IMR-90 (cell line): ENCODE measurements around the gene ARHGAP45. TPM values are rescaled to one million over a fixed set of nuclear protein-coding genes. Genes with fewer than 3 reads are reported as not detected.

Experiments
- ATAC-seq: fragments of 200-7000 bp; cut with Tn5 transposase; 2 replicates; pipeline ENCODE4 v1.9.1; 2020; ENCODE audit warnings: low read depth, mild to moderate bottlenecking, moderate library complexity
- BruUV-seq: library from RNA; stranded (reverse); fragments of 400-500 nt; replicated peaks from 2 replicates; lab custom pipeline; 2021; lab: Mats Ljungman, UMichigan
- CTCF ChIA-PET: fragments of 300-600 bp; formaldehyde crosslinking; extraction: SDS; loops from one replicate; lab custom pipeline; 2021; ENCODE audit warnings: antibody characterized with exemption; lab: Yijun Ruan, JAX
- POLR2A ChIA-PET: fragments of 300-600 bp; sonication (Branson Sonifier 250); formaldehyde crosslinking; loops from one replicate; lab custom pipeline; 2022; ENCODE audit warnings: antibody characterized with exemption; ENCODE audit not compliant: unreplicated experiment; lab: Charles Lee
- DNase-seq: peaks from one replicate; pipeline ENCODE4 v3.0.0; 2013
- H2AFZ ChIP-seq: replicated peaks from 2 replicates; pipeline ENCODE3; 2013; ENCODE audit warnings: low read length, mild to moderate bottlenecking; ENCODE audit not compliant: poor library complexity
- H2AK5ac ChIP-seq: 2 replicates; pipeline ENCODE4 v1.6.1; 2013; ENCODE audit warnings: low read depth, low read length, inconsistent platforms
- H2AK9ac ChIP-seq: replicated peaks from 2 replicates; pipeline ENCODE3; 2013; ENCODE audit warnings: mild to moderate bottlenecking, low read depth, low read length, moderate library complexity; ENCODE audit not compliant: poor library complexity
- H2BK120ac ChIP-seq: 2 replicates; pipeline ENCODE4 v1.6.1; 2013; ENCODE audit warnings: low read depth, low read length, inconsistent platforms
- H2BK15ac ChIP-seq: 3 replicates; pipeline ENCODE4 v1.6.1; 2013; ENCODE audit warnings: low read depth, low read length, inconsistent platforms
- H2BK20ac ChIP-seq: 2 replicates; pipeline ENCODE4 v1.6.1; 2013; ENCODE audit warnings: low read depth, mild to moderate bottlenecking, inconsistent platforms, low read length, moderate library complexity
- H2BK5ac ChIP-seq: 2 replicates; pipeline ENCODE4 v1.6.1; 2013; ENCODE audit warnings: mild to moderate bottlenecking, low read depth, low read length, inconsistent platforms; ENCODE audit not compliant: poor library complexity, severe bottlenecking
- H3K14ac ChIP-seq: replicated peaks from 2 replicates; pipeline ENCODE4 v1.6.1; 2013; ENCODE audit warnings: low read depth, low read length, inconsistent platforms
- H3K18ac ChIP-seq: 2 replicates; pipeline ENCODE4 v1.6.1; 2013; ENCODE audit warnings: low read depth, low read length, control low read depth
- H3K23ac ChIP-seq: 2 replicates; pipeline ENCODE4 v1.6.1; 2013; ENCODE audit warnings: low read depth, low read length, inconsistent platforms
- H3K27ac ChIP-seq: 2 replicates; pipeline ENCODE4 v1.5.1; 2013; ENCODE audit warnings: mild to moderate bottlenecking, control low read depth, low read length; ENCODE audit not compliant: insufficient read depth
- H3K27me3 ChIP-seq: 2 replicates; pipeline ENCODE4 v1.6.1; 2013; ENCODE audit warnings: low read length; ENCODE audit not compliant: control insufficient read depth, insufficient read depth
- H3K36me3 ChIP-seq: 2 replicates; pipeline ENCODE4 v1.6.1; 2013; ENCODE audit warnings: low read length, mixed read lengths; ENCODE audit not compliant: control insufficient read depth, insufficient read depth
- H3K4ac ChIP-seq: 2 replicates; pipeline ENCODE4 v1.6.1; 2013; ENCODE audit warnings: low read depth, low read length, inconsistent platforms
- H3K4me1 ChIP-seq: 2 replicates; pipeline ENCODE4 v1.6.1; 2013; ENCODE audit warnings: low read length, mixed read lengths; ENCODE audit not compliant: control insufficient read depth, insufficient read depth
- H3K4me2 ChIP-seq: 2 replicates; pipeline ENCODE4 v1.6.1; 2013; ENCODE audit warnings: low read depth, mild to moderate bottlenecking, control low read depth, low read length, moderate library complexity
- H3K4me3 ChIP-seq: 2 replicates; pipeline ENCODE4 v1.5.1; 2013; ENCODE audit warnings: low read depth, mild to moderate bottlenecking, control low read depth, low read length, moderate library complexity; ENCODE audit not compliant: insufficient read depth
- H3K56ac ChIP-seq: 2 replicates; pipeline ENCODE4 v1.6.1; 2013; ENCODE audit warnings: low read length, inconsistent platforms; ENCODE audit not compliant: insufficient read depth; ENCODE audit errors: extremely low read depth
- H3K79me1 ChIP-seq, 2 experiments: 2 replicates each; pipeline ENCODE4 v1.6.1; 2013; ENCODE audit warnings: low read length in 2 of 2, inconsistent platforms in 1 of 2, low read depth in 1 of 2
- H3K9ac ChIP-seq: 2 replicates; pipeline ENCODE4 v1.6.1; 2013; ENCODE audit warnings: low read depth, low read length, control low read depth
- H3K9me1 ChIP-seq: 2 replicates; pipeline ENCODE4 v1.6.1; 2013; ENCODE audit warnings: low read length, inconsistent platforms; ENCODE audit not compliant: insufficient read depth
- H3K9me3 ChIP-seq: 2 replicates; pipeline ENCODE4 v1.6.1; 2013; ENCODE audit warnings: low read length; ENCODE audit not compliant: control insufficient read depth, insufficient read depth
- H4K20me1 ChIP-seq: 2 replicates; pipeline ENCODE4 v1.6.1; 2013; ENCODE audit warnings: low read length, inconsistent platforms; ENCODE audit not compliant: insufficient read depth
- H4K5ac ChIP-seq: 2 replicates; pipeline ENCODE4 v1.6.1; 2013; ENCODE audit warnings: mild to moderate bottlenecking, low read depth, low read length, control low read depth
- H4K8ac ChIP-seq, 2 experiments: 2 replicates each; pipeline ENCODE4 v1.6.1; 2013; ENCODE audit warnings: low read depth in 2 of 2, low read length in 2 of 2, control low read depth in 1 of 2, inconsistent platforms in 1 of 2
- H4K91ac ChIP-seq: 2 replicates; pipeline ENCODE4 v1.6.1; 2013; ENCODE audit warnings: low read depth, low read length, inconsistent platforms; ENCODE audit not compliant: insufficient read depth
- BHLHE40 ChIP-seq: fragments of 150-350 bp; IDR thresholded peaks from 2 replicates; pipeline ENCODE4 v1.6.1; 2016; ENCODE audit warnings: mild to moderate bottlenecking, low read depth, low read length
- CEBPB ChIP-seq: IDR thresholded peaks from 2 replicates; pipeline ENCODE4 v1.6.1; 2012; ENCODE audit warnings: low read depth, low read length, improper control_type of control experiment
- CHD1 ChIP-seq: IDR thresholded peaks from 2 replicates; pipeline ENCODE4 v1.6.1; 2012; ENCODE audit warnings: low read depth, low read length, improper control_type of control experiment
- FOS ChIP-seq: fragments of 150-350 bp; IDR thresholded peaks from 2 replicates; pipeline ENCODE4 v1.6.1; 2016; ENCODE audit warnings: low read depth, low read length
- MAFK ChIP-seq: IDR thresholded peaks from 2 replicates; pipeline ENCODE4 v1.6.1; 2012; ENCODE audit warnings: low read depth, low read length, improper control_type of control experiment
- MXI1 ChIP-seq: IDR thresholded peaks from 2 replicates; pipeline ENCODE4 v1.6.1; 2012; ENCODE audit warnings: low read depth, mild to moderate bottlenecking, low read length, moderate library complexity, borderline replicate concordance
- NFE2L2 ChIP-seq: fragments of 150-350 bp; IDR thresholded peaks from 2 replicates; pipeline ENCODE4 v1.6.1; 2016; ENCODE audit warnings: low read depth, mild to moderate bottlenecking, low read length
- POLR2A ChIP-seq: IDR thresholded peaks from 2 replicates; pipeline ENCODE4 v1.6.1; 2012; ENCODE audit warnings: mild to moderate bottlenecking, low read depth, low read length
- RAD21 ChIP-seq: IDR thresholded peaks from 2 replicates; pipeline ENCODE4 v1.6.1; 2012; ENCODE audit warnings: low read length, improper control_type of control experiment
- RFX5 ChIP-seq: IDR thresholded peaks from 2 replicates; pipeline ENCODE4 v1.8.0; 2012; ENCODE audit warnings: low read depth, mild to moderate bottlenecking, low read length, moderate library complexity
- SMC3 ChIP-seq: fragments of 150-350 bp; IDR thresholded peaks from 2 replicates; pipeline ENCODE4 v1.6.1; 2016; ENCODE audit warnings: low read depth, mild to moderate bottlenecking, antibody characterized with exemption, low read length, moderate library complexity
- WGBS, 2 experiments: methylation state at CpG; one replicate each; pipeline versions ENCODE4 v1.1.5 to v1.1.7; 2013; ENCODE audit warnings: missing lambda C conversion rate in 2 of 2; ENCODE audit not compliant: insufficient read length in 1 of 2; ENCODE audit errors: extremely low coverage in 2 of 2; 5-methylcytosine and 5-hydroxymethylcytosine counted together
- dilution Hi-C: fragments of 300-500 bp; cut with HindIII; formaldehyde crosslinking; loops from one replicate; pipeline ENCODE4 v1.14.3; 2018; ENCODE audit warnings: low sequenced_read_pairs; ENCODE audit not compliant: unreplicated experiment
- in situ Hi-C: fragments of 300-500 bp; cut with MboI; formaldehyde crosslinking; loops from 3 replicates; pipeline ENCODE4 v1.14.3; 2019; ENCODE audit warnings: low sequenced_read_pairs, inconsistent platforms, mixed read lengths
- intact Hi-C: fragments of 100-400 bp; cut with micrococcal nuclease; formaldehyde crosslinking; loops from 2 replicates; pipeline ENCODE4 v1.10.0; 2022
- polyA plus RNA-seq, 3 experiments: library from polyadenylated mRNA; depleted of rRNA; stranded (reverse); fragments of >200 nt; gene quantifications; 2 replicates each; pipeline ENCODE4 v1.2.3, GENCODE V29; 2012; ENCODE audit warnings: low replicate concordance in 1 of 3
- total RNA-seq: library from RNA; depleted of rRNA; stranded (reverse); fragments of >200 nt; gene quantifications from 2 replicates; pipeline ENCODE4 v1.2.3, GENCODE V29; 2012
- TF ChIP-seq, protein P1 (sequence below): conservative IDR thresholded peaks from 2 replicates; pipeline ENCODE4 v1.5.1; 2012; ENCODE audit warnings: mild to moderate bottlenecking, low read depth, low read length, improper control_type of control experiment
- TF ChIP-seq, protein P2 (sequence below): fragments of 150-350 bp; IDR thresholded peaks from 2 replicates; pipeline ENCODE4 v1.6.1; 2016; ENCODE audit warnings: low read depth, mild to moderate bottlenecking, low read length, moderate library complexity, borderline replicate concordance
- TF ChIP-seq, protein P3 (sequence below): fragments of 150-350 bp; IDR thresholded peaks from 2 replicates; pipeline ENCODE4 v1.6.1; 2017; ENCODE audit warnings: mild to moderate bottlenecking, antibody characterized with exemption, low read length, low read depth

ARHGAP45 gene
- total and polyA plus RNA-seq, 2 of the 4 experiments (the other 2 are of a cell fraction): 1.3 to 1.7 TPM

DNA sequence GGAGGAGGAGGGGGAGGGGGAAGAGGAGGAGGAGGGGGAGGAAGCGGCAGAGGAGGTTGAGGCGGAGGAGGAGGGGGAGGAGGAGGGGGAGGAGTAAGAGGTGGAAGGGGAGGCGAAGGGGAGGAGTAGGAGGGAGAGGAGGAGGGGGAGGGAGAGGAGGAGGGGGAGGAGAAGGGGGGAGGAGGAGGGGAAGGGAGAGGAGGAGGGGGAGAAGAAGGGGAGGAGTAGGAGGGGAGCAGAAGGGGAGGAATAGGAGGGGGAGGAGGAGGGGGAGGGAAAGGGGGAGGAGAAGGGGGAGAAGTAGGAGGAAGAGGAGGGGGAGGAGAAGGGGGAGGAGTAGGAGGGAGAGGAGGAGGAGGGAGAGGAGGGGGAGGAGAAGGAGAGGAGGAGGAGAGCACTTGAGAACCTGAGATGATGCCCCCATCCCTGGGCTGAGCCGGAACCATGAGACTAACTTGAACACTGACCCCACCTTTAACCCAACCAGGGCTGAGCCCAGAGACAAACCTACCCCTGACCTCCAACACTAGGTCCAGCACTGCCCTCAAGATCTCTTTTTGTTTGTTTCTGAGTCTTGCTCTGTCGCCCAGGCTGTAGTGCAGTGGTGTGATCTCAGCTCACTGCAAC, 14.5 kb upstream of the ARHGAP45 start:
- Histone ChIP-seq H3K9me3 (peaks cover 27% of the 10 kb centered on the region), H3K4me3 (no peak overlapping the region), H2AK9ac (no peak overlapping the region), H4K91ac (no peak overlapping the region), H2BK120ac (no peak overlapping the region), H2AK5ac (no peak overlapping the region), H3K14ac (no peak overlapping the region), H3K9me1 (no peaks in the 10 kb centered on the region), H3K56ac (no peak overlapping the region), H4K5ac (no peak overlapping the region), H3K9ac (no peak overlapping the region), H3K18ac (no peak overlapping the region), H2BK5ac (no peak overlapping the region), H3K36me3 (peaks cover 1% of the 10 kb centered on the region; the same call in 1 of the 2 replicates), H3K79me1 (no peaks in the 10 kb centered on the region), H4K20me1 (no peaks in the 10 kb centered on the region), H3K27ac (no peak overlapping the region), H2AFZ (no peak overlapping the region), H2BK20ac (no peak overlapping the region), H2BK15ac (no peak overlapping the region), H3K23ac (no peak overlapping the region), H3K27me3 (no peaks in the 10 kb centered on the region), H3K4me2 (no peak overlapping the region), H3K4ac (no peak overlapping the region), H4K8ac (no peak overlapping the region), H3K4me1 (no peaks in the 10 kb centered on the region)
- no TSS peak for BruUV-seq
- no peak for TF ChIP-seq NFE2L2
- TF ChIP-seq POLR2A: no peak
- TF ChIP-seq, protein P1, sequence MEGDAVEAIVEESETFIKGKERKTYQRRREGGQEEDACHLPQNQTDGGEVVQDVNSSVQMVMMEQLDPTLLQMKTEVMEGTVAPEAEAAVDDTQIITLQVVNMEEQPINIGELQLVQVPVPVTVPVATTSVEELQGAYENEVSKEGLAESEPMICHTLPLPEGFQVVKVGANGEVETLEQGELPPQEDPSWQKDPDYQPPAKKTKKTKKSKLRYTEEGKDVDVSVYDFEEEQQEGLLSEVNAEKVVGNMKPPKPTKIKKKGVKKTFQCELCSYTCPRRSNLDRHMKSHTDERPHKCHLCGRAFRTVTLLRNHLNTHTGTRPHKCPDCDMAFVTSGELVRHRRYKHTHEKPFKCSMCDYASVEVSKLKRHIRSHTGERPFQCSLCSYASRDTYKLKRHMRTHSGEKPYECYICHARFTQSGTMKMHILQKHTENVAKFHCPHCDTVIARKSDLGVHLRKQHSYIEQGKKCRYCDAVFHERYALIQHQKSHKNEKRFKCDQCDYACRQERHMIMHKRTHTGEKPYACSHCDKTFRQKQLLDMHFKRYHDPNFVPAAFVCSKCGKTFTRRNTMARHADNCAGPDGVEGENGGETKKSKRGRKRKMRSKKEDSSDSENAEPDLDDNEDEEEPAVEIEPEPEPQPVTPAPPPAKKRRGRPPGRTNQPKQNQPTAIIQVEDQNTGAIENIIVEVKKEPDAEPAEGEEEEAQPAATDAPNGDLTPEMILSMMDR: no peak
- TF ChIP-seq, protein P2, sequence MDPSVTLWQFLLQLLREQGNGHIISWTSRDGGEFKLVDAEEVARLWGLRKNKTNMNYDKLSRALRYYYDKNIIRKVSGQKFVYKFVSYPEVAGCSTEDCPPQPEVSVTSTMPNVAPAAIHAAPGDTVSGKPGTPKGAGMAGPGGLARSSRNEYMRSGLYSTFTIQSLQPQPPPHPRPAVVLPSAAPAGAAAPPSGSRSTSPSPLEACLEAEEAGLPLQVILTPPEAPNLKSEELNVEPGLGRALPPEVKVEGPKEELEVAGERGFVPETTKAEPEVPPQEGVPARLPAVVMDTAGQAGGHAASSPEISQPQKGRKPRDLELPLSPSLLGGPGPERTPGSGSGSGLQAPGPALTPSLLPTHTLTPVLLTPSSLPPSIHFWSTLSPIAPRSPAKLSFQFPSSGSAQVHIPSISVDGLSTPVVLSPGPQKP: no peak
- no peak for TF ChIP-seq MXI1
- no peak for TF ChIP-seq CEBPB
- no peak for TF ChIP-seq FOS
- no peak for TF ChIP-seq RAD21
- no peak for TF ChIP-seq BHLHE40
- no peak for TF ChIP-seq SMC3
- TF ChIP-seq RFX5: no peak
- TF ChIP-seq MAFK: no peak
- no peak for TF ChIP-seq CHD1
- TF ChIP-seq, protein P3, sequence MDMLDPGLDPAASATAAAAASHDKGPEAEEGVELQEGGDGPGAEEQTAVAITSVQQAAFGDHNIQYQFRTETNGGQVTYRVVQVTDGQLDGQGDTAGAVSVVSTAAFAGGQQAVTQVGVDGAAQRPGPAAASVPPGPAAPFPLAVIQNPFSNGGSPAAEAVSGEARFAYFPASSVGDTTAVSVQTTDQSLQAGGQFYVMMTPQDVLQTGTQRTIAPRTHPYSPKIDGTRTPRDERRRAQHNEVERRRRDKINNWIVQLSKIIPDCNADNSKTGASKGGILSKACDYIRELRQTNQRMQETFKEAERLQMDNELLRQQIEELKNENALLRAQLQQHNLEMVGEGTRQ: no peak
- in situ Hi-C loops (no loop called here), intact Hi-C loops (no loop called here), dilution Hi-C loops (no loop called here)
- ATAC-seq (no peak), DNase-seq (no peak)
- WGBS, 2 experiments: no CpG with 5 or more reads among the region's 5 CpGs
- ChIA-PET POLR2A (no interaction called here), CTCF (no interaction called here)
